HG02759 (cell line): ENCODE measurements around the gene HCRTR2.
A peak's percentile ranks its signal among the peaks of the same experiment; 100 is the strongest.
"Not testable (repeated sequence)": the region's sequence is repeated elsewhere in the genome, so short reads cannot be mapped to it uniquely, and the experiment has no call there.

Experiments
- ATAC-seq: cut with Tn5 transposase; IDR thresholded peaks from one replicate; pipeline ENCODE4 v1.9.1; 2021; ENCODE audit warnings: mild to moderate bottlenecking, moderate library complexity; ENCODE audit not compliant: unreplicated experiment

HCRTR2 gene

GRCh38 chr6:55210952-55211351 is 36.6 kb downstream of the HCRTR2 start:
- no peak for ATAC-seq

- ATAC-seq = no peak
Observed at GRCh38 chr6:55212156-55212555, 37.8 kb downstream of the HCRTR2 start.

- no peak for ATAC-seq
Observed at GRCh38 chr6:55220961-55221360, 46.6 kb downstream of the HCRTR2 start.

GRCh38 chr6:55227862-55228261 is 53.5 kb downstream of the HCRTR2 start:
- no peak for ATAC-seq

GRCh38 chr6:55239099-55239498 is 64.8 kb downstream of the HCRTR2 start:
- ATAC-seq = no peak

GRCh38 chr6:55240975-55241605 is 66.8 kb downstream of the HCRTR2 start:
- not testable (repeated sequence) for ATAC-seq

- no peak for ATAC-seq
Observed at GRCh38 chr6:55250400-55250799, 76.1 kb downstream of the HCRTR2 start.

- ATAC-seq = no peak
Observed at GRCh38 chr6:55255113-55255512, 80.8 kb downstream of the HCRTR2 start.

GRCh38 chr6:55260181-55260580 is 85.9 kb downstream of the HCRTR2 start:
- no peak for ATAC-seq

GRCh38 chr6:55265409-55266114 is 91.2 kb downstream of the HCRTR2 start:
- no peak for ATAC-seq

GRCh38 chr6:55266896-55267295 is 92.6 kb downstream of the HCRTR2 start:
- no peak for ATAC-seq

GRCh38 chr6:55276745-55277530 is 102.6 kb downstream of the HCRTR2 start:
- ATAC-seq = peak; percentile 61

GRCh38 chr6:55277646-55278045 is 103.3 kb downstream of the HCRTR2 start:
- ATAC-seq = no peak

GRCh38 chr6:55281215-55281614 is 106.9 kb downstream of the HCRTR2 start:
- no peak for ATAC-seq

GRCh38 chr6:55282115-55282514 is 107.8 kb downstream of the HCRTR2 start:
- ATAC-seq = no peak

GRCh38 chr6:55286824-55287223 is 112.5 kb downstream of the HCRTR2 start:
- ATAC-seq = no peak

- ATAC-seq = no peak
Observed at GRCh38 chr6:55290736-55291135, 116.4 kb downstream of the HCRTR2 start.

GRCh38 chr6:55293116-55293515 is 118.8 kb downstream of the HCRTR2 start:
- no peak for ATAC-seq

GRCh38 chr6:55297214-55297613 is 122.9 kb downstream of the HCRTR2 start:
- not testable (repeated sequence) for ATAC-seq

- ATAC-seq = no peak
Observed at GRCh38 chr6:55299286-55299985, 125.1 kb downstream of the HCRTR2 start.

GRCh38 chr6:55304747-55305146 is 130.4 kb downstream of the HCRTR2 start:
- ATAC-seq = no peak
